ES-I3 (cell line): ENCODE measurements around the gene HES4.
"Not testable (repeated sequence)": the region's sequence is repeated elsewhere in the genome, so short reads cannot be mapped to it uniquely, and the experiment has no call there.

Source experiments
- H3K36me3 ChIP-seq: 2 replicates; pipeline ENCODE4 v1.6.1; 2013; ENCODE audit warnings: mild to moderate bottlenecking, low read length, control low read depth, moderate library complexity; ENCODE audit not compliant: insufficient read depth
- H3K4me1 ChIP-seq: 2 replicates; pipeline ENCODE4 v1.6.1; 2013; ENCODE audit warnings: mild to moderate bottlenecking, control low read depth, low read length; ENCODE audit not compliant: insufficient read depth
- H3K9ac ChIP-seq: 2 replicates; pipeline ENCODE4 v1.6.1; 2013; ENCODE audit warnings: low read depth, mild to moderate bottlenecking, low read length, moderate library complexity
- H3K9me3 ChIP-seq: 2 replicates; pipeline ENCODE4 v1.6.1; 2013; ENCODE audit warnings: mild to moderate bottlenecking, low read length, moderate library complexity; ENCODE audit not compliant: control insufficient read depth, insufficient read depth

The HES4 gene

DNA sequence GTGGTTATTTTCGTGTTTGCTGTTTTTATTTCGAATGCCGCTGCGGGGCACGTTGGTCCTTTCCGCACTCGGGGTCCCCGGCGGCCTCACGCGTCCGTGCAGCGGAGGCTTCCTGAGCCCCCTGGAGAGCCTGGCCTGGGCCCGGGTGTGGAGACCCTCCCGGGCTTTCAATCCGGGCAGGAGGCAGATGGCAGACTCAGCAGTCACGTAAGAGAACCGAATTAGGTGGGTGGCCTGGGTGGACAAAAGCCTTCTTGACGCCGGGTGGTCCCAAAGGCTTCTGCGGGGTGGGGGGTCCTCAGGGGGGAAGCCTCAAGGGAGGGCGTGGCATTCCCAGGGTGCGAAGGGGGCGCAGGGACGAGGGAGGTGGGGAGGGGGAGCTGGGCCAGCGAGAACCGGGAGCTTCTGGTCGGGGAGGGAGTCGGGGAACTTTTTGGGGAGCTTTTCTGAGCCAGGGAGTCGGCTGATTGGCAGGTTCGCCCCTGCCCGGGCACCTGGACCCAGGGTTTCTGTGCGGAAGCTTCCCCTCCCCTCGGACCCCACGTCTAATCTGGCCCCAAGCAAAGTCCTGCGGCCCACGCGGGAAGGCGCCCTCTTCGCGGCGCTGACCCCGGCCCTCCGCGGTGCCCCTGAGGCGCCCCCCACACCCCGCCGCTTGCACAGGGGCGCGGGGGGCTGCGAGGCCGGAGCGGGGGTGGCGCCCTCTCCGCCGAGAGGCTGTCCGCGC, 1.3 kb upstream of the HES4 start:
- no peaks in the 10 kb centered on the region for H3K36me3 ChIP-seq
- H3K4me1 ChIP-seq: peaks cover 27% of the 10 kb centered on the region
- H3K9ac ChIP-seq: peak overlapping the region; percentile 52; the same call in 1 of the 2 replicates
- no peaks in the 10 kb centered on the region for H3K9me3 ChIP-seq

DNA sequence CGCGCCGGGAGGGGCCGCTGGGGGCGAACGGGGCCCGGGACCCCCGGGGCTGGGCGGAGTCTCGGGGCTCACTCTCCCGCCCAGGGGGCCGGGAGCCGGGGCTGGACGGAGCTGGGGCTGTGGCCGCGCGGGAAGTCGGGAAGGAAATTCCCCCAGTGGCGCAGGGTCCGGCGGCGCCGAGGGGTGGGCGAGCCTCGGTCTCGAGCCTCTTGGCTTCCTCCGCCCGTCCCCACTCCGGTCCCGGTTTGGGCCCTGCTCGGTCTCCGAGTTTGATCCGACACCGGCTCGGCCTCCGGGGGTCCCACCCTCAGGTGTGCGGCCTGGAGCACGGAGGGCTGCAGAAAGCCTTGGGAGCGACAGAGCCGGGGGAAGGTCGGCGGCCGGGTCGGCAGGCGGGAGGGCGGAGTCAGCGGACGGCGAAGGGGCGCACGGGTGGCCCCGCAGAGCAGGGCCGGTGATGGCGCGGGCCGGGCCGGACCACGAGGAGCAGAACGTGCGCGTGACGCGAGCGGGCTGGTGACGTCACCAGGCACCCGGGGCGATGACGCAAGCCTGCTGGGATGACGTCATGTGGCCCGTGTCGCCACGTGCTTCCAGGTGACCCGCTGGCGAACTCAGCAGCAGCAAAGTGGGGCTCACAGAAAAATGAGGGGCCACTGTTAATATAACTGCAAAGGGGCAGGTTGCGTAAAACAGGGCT, 610 bp upstream of the HES4 start:
- Histone ChIP-seq H3K4me1 (peaks cover 20% of the 10 kb centered on the region), H3K9ac (peak overlapping the region; percentile 52), H3K9me3 (no peaks in the 10 kb centered on the region), H3K36me3 (no peaks in the 10 kb centered on the region)

- Histone ChIP-seq H3K9me3 (no peaks in the 10 kb centered on the region), H3K4me1 (peaks cover 7% of the 10 kb centered on the region; the same call in 1 of the 2 replicates), H3K9ac (peak overlapping the region; percentile 52), H3K36me3 (no peaks in the 10 kb centered on the region)
These were observed 737 bp downstream of the HES4 start for GRCh38 chr1:998995-999724.

DNA sequence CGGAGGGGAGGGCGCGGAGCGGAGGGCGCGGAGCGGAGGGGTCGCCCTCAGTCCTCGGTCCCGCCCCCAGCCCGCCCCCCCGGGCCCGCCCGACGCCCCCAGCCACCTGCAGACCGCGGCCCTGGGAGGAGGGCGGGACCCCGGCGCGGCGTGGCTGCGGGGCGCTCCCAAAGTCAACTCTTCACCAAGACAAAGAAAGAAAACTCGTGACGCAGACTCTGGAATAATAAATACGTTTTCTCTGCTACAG, 1.2 kb downstream of the HES4 start:
- Histone ChIP-seq H3K4me1 (peaks cover 6% of the 10 kb centered on the region; the same call in 1 of the 2 replicates), H3K36me3 (no peaks in the 10 kb centered on the region), H3K9ac (peak overlapping the region; percentile 52; the same call in 1 of the 2 replicates)

DNA sequence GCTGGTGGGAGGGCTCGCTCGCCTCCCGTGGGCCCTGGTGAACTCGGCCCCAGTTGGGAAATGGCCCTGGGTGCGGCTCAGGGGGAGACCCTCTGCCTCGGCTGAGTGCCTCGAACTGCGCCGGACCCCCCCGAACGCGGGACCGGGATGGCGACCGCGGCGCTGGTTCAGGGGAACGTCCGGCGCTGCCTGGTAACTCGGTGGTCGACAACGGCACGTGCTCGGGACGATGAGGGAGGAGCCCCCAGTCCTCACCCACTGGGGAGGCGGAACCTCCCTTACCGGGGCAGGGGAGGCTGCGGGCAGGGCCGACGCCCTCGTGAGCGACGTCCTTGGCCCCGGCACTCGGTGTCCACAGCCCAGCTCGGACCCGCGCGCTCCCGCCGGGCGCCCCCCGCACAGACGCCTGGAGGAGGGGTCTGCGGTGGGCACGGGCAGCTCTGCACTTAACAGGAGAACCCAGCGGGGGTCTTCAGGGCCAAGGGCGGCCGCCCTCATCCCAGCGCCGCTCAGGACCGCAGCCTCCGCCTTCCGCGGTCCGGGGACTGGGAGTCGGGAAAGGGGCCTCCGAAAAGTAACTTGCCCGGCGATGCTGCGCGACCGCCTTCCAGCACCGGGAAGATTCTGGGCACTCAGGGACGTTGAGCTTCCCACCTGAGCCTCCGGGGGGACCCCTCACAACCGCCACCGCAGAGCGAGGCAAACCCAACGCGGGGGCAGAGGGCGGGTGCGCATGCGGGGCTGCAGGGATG, 1.7 kb downstream of the HES4 start:
- H3K9me3 ChIP-seq: no peaks in the 10 kb centered on the region
- H3K36me3 ChIP-seq: no peaks in the 10 kb centered on the region
- peak overlapping the region; percentile 48; the same call in 1 of the 2 replicates for H3K9ac ChIP-seq
- H3K4me1 ChIP-seq: peaks cover 6% of the 10 kb centered on the region; the same call in 1 of the 2 replicates

More for the DNA sequence above, 1.2 kb downstream of the HES4 start:
- no peaks in the 10 kb centered on the region for H3K9me3 ChIP-seq

DNA sequence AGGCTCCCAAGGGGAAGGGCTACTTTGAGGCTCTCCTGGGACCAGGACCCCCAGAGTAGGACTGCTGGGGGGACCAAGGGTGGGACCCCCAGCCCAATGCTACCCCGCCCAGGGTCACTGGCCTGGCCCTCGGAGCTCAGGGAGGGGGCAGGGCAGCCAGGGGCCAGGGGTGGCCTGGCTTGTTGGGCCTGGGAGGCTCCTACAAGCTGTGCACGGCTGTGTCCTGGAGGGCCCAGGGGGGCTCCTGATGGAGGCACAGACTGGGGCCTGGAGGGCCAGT, 2.2 kb downstream of the HES4 start:
- Histone ChIP-seq H3K9me3 (no peaks in the 10 kb centered on the region), H3K9ac (peak overlapping the region; percentile 48; the same call in 1 of the 2 replicates), H3K36me3 (no peaks in the 10 kb centered on the region), H3K4me1 (peaks cover 6% of the 10 kb centered on the region; the same call in 1 of the 2 replicates)

DNA sequence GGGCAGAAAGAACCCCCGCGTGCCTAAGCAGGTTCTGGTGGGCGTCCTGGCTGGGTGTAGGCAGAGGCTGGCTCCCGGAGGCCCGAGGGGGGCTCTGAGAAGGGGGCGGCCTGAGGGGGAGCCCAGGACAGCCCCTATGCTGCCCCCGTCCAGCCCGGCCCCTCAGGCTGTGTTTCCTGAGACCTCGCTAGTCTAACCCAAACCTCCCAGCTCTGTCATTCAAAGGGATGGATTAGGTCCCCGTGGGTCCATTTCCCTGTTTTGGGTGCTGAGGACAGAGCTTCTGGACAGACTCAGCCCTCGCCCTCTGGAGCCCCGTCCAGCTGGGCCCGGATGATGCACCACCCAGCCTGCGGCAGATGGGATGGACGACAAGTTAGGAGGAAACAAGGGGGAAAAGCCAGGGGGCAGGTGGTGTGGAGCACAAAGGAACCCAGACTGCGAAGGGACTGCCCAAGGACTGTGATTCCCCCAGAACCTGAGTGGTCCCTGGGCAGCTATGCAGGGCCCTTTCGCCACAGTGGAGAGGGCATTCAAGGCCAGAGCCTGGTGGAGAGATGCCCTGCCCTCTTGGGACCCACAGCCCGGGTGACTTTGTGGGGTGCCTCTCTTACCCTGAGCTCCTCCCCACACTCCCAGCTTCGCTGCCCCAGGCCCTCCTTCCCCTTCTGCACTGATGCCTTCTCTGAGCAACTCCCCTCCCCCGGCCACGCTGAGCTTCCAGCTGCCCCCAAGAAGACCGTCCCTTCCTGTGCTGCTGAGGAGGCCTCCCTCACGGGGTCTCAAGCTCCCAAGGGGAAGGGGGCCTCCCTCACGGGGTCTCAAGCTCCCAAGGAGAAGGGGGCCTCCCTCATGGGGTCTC, 2.8 kb downstream of the HES4 start:
- no peak overlapping the region; the same call in 1 of the 2 replicates for H3K9ac ChIP-seq
- peaks cover 6% of the 10 kb centered on the region; the same call in 1 of the 2 replicates for H3K4me1 ChIP-seq
- H3K9me3 ChIP-seq: no peaks in the 10 kb centered on the region
- H3K36me3 ChIP-seq: no peaks in the 10 kb centered on the region

DNA sequence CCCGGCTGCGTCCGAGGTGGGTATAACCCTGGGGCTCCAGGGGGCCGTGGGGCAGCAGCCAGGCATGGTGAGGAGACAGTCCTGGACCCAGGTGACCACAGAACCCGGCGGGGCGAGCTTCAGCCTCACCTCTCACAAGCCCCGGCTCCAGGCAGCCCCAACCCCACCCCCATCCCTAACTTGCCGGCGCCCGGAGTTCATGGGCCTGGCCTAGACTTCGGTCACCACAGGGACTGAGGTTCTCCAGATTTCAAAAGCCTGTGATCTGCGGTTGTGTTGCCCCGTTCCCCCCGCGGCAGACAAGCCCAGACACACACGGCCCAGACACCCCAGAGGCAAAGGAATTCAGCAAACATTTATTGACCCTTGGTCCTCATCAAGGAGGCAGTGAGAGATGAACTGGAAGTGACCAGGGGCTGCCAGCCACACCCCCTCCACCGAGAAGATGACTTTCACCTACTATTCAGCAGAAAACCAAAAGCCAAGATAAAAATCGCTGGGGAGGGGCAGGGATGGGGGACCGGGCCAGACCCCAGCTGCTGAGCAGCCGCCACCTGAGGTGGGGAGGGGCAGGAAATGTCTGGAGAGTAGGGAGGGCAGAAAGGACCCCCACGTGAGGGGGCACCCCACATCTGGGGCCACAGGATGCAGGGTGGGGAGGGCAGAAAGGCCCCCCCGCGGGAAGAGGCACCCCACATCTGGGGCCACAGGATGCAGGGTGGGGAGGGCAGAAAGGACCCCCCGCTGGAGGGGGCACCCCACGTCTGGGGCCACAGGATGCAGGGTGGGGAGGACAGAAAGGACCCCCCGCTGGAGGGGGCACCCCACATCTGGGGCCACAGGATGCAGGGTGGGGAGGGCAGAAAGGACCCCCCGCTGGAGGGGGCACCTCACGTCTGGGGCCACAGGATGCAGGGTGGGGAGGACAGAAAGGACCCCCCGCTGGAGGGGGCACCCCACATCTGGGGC, 3.9 kb downstream of the HES4 start:
- H3K9me3 ChIP-seq: no peaks in the 10 kb centered on the region
- no peaks in the 10 kb centered on the region for H3K36me3 ChIP-seq
- H3K4me1 ChIP-seq: peaks cover 6% of the 10 kb centered on the region; the same call in 1 of the 2 replicates
- H3K9ac ChIP-seq: no peak overlapping the region

GRCh38 chr1:994546-994945, 5.4 kb downstream of the HES4 start:
- not testable (repeated sequence) for H3K36me3 ChIP-seq, H3K9me3 ChIP-seq, H3K9ac ChIP-seq, H3K4me1 ChIP-seq

- Histone ChIP-seq H3K9me3 (no peaks in the 10 kb centered on the region), H3K36me3 (no peaks in the 10 kb centered on the region), H3K4me1 (peaks cover 6% of the 10 kb centered on the region; the same call in 1 of the 2 replicates), H3K9ac (no peak overlapping the region)
These were observed 6.4 kb downstream of the HES4 start for GRCh38 chr1:993379-993995.

GRCh38 chr1:992362-992761, 7.5 kb downstream of the HES4 start:
- no peak overlapping the region for H3K9ac ChIP-seq
- no peaks in the 10 kb centered on the region for H3K36me3 ChIP-seq
- H3K4me1 ChIP-seq: peaks cover 2% of the 10 kb centered on the region; the same call in 1 of the 2 replicates

DNA sequence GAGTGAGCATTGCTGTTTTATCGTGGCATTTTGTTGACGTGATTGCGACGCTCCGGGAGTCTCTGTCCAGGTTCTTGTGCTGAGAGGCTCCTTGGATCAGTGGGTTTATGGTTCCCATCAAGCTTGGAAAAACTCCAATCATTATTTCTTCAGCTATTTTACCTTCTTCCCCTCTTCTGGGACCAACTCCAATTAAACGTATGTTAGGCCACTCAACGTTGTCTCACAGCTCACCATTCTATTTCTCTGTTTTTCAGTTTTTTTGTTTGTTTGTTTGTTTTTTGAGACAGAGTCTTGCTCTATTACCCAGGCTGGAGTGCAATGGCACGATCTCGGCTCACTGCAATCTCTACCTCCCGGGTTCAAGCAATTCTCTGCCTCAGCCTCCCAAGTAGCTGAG, 8.0 kb downstream of the HES4 start:
- Histone ChIP-seq H3K4me1 (no peaks in the 10 kb centered on the region; the same call in 1 of the 2 replicates), H3K36me3 (no peaks in the 10 kb centered on the region), H3K9me3 (no peaks in the 10 kb centered on the region), H3K9ac (no peak overlapping the region)

More at GRCh38 chr1:992362-992761, 7.5 kb downstream of the HES4 start:
- H3K9me3 ChIP-seq: no peaks in the 10 kb centered on the region
